GM21423 (cell line): ENCODE results near the gene PHF5A.
A peak's percentile ranks its signal among the peaks of the same experiment; 100 is the strongest.
"Not testable (repeated sequence)": the region's sequence is repeated elsewhere in the genome, so short reads cannot be mapped to it uniquely, and the experiment has no call there.

Experiments
- ATAC-seq: cut with Tn5 transposase; IDR thresholded peaks from one replicate; pipeline ENCODE4 v1.9.1; 2021; ENCODE audit warnings: mild to moderate bottlenecking, moderate library complexity; ENCODE audit not compliant: unreplicated experiment

PHF5A gene

DNA sequence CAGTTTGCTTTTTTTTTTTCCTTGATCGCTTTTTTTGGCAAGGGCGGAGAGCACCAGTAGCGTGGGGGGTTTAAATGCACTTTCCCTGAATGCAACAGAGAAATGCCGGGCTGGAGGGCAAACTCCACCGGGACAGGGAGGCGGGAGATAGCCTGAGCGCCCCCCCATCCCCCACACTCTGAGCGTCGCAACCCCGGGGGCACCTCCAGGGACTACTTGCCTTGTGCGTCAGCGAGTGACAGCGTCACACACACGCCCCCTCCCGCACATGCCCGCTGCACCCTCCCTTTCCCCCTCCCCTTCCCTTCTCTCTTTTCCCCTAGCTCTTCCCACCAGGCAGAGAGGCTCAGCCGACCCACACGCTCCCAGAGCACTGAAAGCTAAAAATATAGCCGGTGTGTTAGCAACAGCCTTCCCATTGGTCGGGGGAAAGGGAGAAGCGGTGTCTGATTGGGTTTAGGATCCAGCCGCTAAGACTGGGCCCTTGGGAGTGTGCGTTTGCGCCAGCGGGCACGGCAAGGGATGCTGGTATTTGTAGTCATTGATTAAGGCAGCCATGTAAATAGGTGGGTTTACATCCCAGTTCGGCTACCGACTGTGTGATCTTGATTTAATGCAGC is 20.2 kb downstream of the PHF5A start:
- ATAC-seq, result peak; percentile 47

DNA sequence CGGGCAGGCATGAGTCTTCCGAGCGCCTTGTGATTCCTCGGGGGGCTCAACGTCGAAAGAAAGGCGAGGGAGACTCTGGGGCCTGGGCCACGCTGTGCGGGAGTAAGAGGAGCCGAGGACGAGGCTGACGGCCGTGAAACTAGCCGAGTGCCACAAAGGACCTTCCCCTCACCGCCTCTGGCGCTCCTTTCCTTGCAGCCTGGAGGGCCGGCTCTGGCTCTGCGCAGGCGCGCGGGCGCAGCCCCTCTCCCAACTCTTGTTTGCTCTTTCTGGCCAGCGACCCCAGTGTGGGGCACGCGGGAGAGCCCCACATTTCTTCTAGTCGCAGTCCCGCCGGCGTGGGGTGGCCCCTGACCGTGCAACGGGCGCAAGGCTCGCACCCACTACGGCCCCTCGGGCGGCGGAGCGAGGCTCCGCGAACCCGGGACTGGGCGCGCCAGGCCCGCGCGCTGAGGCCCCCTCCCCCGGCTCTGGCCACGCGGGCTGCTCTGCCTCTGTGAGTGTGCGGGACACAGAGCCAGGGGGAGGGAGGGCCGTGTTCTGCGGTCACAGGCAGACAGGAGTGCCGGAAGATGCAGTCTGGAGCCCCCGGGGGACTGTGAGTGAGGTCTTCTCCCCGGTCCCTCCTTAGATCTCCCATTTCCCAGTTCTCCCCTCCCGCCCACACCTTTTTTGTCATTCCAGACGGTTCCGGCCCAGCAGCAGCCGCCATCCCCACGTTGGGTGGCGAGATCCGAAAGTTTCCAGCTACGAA is 20.9 kb downstream of the PHF5A start:
- ATAC-seq, result no peak

DNA sequence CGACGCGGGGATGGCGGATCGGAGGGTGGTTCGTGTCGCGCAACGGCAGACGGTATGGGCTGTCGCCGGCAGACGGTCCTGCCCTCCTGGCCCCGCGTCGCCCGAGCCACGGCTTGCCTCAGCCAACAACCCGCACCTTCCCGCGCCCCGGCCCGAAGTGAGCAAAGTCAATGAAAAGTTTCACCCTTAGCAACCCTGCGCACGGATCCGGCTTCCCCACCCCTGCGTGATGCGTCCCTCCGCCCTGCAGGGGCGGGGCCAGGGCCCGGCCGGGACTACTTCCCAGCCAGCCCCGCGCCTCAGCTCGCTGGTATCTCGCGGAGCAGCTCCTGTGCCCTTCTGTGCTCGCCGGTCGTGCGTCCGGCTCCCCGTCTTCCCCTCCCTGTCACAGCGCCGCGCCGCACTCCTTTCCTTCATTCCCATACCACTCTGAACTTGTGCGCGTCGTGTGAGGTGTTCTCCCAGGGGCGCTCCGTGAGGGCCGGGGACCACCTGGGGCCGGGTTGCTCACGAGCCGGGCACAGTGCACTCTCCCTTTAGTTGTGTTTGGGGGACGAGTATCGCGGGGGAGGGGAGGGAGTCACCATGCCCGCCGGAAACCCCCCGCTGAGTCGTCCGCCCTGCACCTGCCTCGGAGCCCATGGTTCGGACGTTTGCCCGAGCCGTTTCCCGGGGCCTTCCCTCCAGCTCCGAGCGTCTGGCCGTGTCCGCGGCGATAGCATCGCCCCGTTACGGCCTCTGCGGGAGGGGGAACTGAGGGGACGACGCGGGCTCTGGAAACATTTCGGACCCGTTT is 21.7 kb downstream of the PHF5A start, which contains the start of gene TOB2:
TOB2 (minus strand) TSS at position 163 of the 796 bp plus-strand sequence. CDS start 9,456 bp downstream, outside the sequence.
- peak; percentile 39 for ATAC-seq

DNA sequence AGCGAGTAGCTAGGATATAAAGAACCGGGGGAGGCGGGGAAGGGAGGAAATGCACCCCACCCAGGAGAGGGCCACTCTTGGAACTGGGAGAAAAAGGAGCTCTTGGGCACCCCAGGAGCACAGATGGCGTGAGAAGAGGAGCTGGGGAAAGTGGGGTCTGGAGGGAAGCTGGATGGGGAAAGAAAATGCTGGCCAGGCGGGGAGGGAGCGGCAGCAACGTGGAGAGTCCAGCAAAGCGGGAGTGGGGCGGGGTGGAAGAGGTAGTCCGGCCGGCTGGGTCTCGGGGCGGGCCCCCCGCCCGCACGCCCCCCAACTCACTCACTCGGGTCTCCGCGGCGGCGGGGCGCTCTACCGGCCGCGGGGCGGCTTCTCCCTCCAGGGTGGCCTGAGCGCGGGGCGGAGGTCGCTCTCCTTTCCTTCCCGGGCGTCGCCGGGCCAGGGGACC is 22.4 kb downstream of the PHF5A start:
- no peak for ATAC-seq

DNA sequence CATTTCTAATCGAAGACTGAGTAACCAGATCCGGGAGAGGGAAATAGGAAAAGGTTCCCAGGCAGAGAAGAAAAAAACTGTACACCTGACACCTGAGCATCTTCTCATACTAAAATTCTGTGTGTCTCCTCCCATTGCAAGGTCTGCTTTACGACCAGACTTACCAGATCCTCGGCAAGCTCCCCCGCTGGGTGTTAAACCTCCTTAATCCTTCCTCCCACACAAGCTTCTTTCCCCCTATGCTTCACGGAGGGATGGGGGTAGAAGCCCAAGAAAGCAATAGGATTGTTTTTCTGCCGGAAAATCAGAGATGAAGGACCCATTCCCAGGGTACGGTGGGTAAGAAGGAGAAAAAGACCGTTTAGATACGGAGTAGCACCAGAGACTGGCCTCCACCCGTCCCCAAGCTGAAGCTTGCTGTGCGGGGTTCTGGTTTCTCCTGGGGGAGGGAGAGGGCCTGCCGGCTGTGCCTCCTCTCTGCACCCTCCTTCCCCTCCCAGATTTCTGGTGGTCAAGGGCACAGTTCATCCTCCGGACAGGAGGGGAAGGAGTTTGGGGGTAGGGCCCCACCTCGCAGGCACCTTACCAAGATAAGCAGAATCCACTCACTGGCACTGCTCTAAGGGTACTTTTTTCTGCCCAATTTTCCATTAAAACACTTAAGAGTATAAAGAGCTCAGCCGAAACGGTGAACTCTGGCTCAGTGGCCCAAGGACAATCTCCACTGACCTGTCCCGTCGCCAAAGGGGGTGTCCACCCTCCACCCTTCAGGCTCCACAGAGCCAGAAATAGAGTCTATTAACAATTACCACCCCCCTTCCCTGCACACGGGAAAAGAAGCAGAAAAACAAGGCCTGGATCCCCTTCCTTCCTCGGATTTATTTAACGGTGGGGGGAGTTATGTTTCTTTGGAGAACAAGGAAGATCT is 23.1 kb downstream of the PHF5A start:
- ATAC-seq, result no peak

DNA sequence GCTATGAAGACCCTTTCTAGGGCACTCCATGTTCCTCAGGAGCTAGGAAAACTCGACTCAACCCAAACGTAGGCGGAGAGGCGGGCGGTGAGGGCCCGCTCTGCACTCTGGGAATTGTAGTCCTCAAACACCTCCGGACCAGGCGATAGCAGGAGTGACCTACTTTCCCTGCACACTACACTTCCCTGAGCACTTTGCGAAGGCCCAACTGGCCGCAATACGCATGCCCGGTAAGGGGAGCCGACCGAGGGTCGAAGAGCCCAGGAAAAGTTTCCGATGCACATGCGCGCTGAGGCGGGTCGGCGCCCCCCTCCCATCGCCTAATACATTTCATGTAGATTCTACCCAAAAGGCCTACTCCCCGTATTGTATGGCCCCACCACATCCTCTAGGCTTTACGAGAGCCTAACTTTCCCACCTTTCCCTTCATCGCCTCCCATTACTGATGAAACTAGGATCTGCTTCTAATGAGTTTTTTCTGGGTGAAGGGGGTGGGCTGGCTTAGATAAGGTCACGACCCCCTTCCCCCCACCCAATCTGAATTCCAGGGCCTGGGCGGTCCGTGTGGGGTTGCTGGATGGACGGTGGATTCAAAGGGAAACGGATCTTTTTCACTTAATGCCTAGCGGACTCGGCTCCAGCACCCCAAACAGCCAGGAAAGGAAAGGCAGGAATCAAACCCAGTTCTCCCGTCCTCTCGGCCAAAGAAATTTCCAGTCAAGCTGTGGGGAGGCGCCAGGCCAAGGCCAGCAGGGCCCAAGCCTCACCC is 23.9 kb downstream of the PHF5A start:
- ATAC-seq, result peak; percentile 47

DNA sequence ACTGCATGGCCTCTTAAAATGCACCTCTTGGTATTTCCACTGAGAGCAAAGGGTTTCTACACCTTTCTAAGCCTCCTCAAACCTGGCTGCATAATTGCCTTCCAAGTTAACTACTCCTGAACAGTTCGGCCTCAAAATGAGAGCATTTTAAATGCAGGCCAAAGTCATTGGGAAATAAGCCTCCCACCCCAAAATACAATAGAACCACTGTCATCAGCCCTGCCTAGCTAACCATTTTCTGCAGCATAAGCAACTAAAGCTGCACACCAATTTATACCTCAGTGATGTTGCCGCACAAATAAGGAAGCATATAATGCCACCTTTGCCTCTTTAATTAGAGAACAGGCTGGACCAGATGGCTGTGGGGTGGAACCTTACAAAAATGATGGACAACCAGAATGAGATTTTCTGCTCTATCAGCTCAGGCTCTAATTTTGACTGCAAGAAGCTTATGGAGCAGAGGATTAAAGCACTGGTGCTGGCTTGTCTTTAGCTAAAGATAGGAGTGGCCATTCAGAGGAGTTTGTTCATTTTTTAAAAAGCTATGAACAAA is 26.2 kb downstream of the PHF5A start:
- no peak for ATAC-seq

DNA sequence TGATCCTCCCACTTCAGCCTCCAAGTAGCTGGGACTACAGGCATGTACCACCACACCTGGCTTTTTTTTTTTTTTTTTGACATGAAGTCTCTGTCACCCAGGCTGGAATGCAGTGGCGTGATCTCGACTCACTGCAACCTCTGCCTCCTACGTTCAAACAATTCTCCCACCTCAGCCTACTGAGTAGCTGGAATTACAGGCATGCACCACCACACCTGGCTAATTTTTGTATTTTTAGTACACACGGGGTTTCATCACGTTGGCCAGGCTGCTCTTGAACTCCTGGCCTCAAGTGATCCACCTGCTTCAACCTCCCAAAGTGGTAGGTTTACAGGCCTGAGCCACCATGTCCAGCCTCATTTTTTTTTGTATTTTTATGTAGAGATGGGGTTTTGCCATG is 28.0 kb downstream of the PHF5A start:
- ATAC-seq, result not testable (repeated sequence)

DNA sequence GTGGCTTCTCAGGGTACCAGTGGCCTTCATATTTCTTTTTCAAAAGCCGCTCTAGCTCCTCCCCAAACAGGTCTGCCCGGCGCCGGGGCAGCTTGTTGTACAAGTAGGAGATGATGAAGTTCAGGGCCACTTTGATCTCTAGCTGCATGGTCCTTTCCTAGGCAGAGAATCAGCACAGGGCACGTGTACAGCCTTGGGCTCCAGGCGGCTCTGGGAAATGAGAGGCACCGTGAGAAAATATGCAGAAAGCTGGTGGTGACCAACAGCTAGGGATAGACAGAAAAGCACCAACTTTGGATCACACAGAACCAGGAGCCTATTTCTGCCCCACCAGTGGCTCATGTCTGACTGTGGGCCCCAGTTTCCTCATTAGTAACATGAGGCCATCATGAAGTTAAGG is 31.3 kb downstream of the PHF5A start:
- no peak for ATAC-seq

DNA sequence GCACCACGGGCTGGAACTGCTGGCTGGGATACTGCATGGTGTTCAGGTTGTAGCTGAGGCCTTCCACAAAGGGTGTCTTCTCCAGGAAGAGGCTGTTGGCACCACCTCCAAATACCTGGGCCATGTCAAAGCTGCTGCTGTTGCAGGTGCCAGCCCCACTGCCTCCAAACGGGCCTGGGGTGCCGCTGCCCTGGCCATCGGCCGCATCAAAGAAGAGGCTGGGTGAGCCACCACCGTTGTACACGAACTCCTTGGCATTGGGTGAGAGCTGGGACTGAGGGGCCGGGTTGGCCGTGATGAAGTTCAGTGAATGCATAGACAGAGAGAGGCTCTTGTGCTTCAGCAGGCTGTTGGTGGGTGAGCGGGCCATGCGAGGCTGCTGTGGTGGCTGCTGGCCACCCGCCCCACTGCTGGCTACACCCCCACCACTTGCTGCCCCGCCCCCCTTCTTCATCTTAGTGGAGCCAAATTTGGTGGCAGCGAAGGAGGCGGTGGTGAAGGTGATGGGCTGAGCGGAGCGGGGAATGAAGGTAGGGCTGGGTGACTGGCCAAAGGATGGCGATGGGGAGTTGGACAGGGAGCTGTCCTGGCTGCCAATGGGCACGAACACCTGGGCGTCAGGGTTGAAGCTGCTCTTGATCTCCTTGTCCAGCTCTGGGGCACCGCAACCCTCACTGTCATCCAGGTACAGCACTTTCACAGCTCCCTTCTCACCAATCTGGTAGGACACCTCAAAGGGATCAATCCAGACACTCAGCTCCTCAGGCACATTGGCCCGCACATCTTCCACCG is 32.0 kb downstream of the PHF5A start:
- ATAC-seq, result no peak

DNA sequence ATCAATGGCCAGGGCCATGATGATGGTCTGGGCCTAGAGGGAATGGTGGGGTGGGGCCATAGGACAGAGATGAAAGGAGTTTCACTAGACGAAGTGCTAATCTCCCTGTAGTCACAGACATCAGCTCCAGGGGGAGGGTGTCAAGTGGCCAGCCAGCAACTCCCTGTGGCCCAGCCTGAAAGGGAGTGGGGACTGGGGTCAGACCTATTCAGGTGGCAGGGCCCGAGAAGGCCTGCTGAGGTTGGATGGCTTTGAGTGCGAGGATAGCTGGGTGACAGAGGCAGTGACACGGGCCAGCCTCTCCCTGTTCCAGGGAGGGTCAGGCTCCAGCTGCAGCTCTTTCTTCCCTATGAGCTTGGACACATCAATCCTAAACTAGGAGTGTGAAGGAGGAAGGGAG is 32.9 kb downstream of the PHF5A start:
- no peak for ATAC-seq

DNA sequence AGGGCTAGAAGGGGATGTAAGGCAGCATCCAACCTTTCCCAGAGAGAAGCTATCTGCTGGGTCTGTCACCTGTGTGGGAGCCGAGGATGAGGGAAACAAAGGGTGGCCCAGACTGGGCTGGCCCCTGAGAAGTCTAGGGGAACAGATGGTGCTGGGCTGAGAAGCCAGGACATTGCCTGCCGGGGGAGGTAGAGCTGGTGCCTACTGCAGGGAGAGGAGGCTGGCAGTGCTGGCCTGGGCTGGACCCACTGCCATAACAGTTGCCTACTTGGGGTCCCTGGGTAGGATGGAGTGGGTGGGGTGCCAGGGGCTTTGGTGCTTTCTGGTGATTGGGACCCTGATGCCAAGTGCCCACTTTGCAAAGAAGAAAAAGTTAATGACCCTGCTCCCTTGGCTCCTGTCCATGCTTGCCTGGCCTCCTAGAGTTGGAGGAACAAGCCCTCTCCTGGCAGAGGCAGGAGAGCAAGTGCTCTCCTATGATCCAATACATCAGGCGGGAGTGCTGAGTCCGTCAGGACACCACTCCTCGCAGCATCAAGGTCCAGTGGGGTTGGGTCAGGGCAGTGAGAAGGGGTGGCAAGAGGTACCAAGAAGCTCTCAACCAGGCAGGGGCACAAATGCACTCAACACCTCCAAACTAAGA is 34.0 kb downstream of the PHF5A start:
- not testable (repeated sequence) for ATAC-seq

DNA sequence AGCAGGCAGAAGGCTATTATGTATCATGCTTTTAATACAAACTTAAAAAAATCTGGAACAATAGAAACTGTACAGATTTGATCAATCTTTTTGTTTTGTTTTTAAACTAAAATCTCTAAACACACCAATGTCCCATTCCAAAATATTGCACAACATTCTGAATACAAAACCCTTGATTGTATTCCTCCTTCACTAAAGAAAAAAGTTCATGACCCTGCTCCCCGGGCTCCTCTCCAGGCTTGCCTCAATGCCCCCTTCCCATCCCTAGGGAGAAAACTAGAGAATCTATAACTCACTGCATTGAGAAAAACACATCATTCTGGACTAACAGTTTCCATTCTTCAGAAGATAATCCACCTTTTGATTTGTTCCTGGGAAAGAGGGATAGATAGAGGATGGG is 35.0 kb downstream of the PHF5A start:
- not testable (repeated sequence) for ATAC-seq

DNA sequence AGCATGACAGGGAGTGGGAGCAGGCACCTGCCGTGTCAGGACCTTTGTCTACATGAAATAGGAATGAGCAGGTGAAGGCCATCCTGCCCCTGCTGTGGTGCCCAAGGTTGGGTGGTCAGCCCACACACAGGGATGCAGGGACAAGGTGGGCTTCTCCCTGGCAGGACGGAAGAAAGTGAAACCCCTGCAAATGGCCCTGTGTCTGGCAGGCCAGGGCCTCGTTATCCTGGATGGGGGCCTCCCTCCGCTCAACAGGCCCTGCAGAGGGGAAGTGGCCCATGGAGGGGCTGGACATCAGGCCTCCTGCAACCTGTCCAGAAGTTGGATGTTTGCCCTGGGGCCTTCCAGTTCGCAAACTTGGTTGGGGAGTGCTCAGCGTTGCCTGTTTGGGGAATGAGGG is 36.8 kb downstream of the PHF5A start:
- no peak for ATAC-seq

DNA sequence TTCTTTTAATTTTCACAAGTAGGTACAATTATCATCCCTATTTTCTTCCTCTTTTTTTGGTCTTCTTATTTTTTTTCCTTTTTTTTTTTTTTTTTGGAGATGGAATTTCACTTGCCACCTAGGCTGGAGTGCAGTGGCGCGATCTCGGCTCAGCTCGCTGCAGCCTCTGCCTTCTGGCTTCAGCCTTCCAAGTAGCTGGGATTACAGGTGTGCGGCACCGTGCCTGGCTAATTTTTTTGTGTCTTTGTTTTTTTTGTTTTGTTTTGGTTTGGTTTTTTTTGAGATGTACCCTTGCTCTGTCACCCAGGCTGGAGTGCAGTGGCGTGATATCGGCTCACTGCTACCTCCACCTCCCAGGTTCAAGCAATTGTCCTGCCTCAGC is 38.5 kb downstream of the PHF5A start:
- ATAC-seq, result no peak

DNA sequence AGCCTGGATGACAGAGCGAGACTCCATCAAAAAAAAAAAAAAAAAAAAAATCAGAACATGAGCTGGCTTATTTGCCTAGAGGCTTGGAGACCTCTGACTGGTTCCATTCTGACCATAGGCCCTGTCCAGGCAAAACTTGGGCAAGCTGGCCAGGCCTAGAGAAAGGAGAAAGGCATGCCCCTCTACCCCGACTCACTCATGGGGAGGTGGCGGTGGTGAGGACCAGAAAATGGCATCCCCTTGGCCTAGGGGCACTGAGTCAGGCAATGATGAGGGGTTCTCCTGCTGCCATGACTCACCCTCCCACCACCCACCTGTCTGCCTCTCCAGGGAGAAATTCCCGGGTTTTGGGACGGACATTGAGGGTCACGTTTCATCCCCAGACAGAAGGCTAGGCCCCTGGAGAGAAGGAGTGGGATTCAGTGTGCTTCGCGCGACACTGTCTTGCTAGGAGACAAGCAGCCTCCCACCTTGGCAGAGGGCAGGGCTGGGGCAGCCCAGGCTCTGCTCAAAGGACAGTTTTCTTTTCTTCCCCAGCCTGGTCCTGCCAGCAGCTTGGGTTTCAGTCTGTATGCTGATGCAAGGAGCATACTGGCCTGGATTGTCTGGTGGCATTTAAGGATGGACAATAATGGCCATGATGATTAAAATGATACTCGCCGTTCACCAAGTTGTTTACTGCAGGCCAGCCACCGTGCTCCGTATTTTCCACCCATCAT is 39.1 kb downstream of the PHF5A start:
- ATAC-seq, result no peak

DNA sequence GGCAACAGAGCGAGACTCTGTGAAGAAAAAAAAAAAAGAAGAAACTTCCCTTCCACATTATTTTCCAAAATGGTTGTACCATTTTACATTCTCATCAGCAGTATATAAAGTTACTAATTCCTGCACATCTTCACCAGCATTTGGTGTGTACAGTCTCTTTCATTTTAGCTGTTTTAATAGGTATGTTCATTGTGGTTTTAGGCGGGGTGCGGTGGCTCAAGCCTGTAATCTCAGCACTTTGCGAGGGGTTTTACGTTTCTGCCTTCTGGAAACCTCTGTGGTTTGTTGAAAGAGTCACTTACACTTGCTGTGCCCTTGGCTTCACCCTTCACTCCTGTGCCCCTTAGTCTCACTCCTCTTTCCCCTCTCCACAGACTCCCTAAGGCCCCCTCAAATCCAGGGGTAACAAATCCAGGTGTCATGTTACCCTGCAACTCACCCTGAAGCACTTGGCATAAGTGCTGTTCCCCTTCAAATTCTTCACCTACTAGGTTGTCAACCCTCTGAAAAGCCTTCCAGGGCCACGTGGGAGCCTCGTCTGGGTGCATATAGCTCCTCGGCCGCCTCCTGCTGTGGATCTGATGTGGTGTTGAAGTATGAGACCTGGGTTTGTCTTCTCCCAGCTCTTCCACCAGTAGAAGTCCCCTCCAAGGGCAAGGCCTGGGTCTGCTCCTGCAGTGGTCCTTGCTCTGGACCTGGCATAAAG is 42.7 kb downstream of the PHF5A start:
- no peak for ATAC-seq
